Measurements from ENCODE around the gene PRCP.

PRCP gene

GRCh38 chr11:82892611-82893169, 7.5 kb downstream of the PRCP start:
- DNase-seq (ENCODE audit: low read depth) = no peak

GRCh38 chr11:82890936-82891335, 9.3 kb downstream of the PRCP start:
- no peak for TF ChIP-seq CTCF (IDR thresholded peaks at IDR 0.05; ENCODE audit: control insufficient read depth, insufficient read depth, low read depth, low read length, missing control alignments)
- no peak for DNase-seq (ENCODE audit: low read depth)
- H3K4me3 ChIP-seq (ENCODE audit: control insufficient read depth, low read depth, low read length) = no peak overlapping the region

More at GRCh38 chr11:82892611-82893169, 7.5 kb downstream of the PRCP start:
- no peak for TF ChIP-seq CTCF (IDR thresholded peaks at IDR 0.05; ENCODE audit: control insufficient read depth, insufficient read depth, low read depth, low read length, missing control alignments)
- H3K4me3 ChIP-seq (ENCODE audit: control insufficient read depth, low read depth, low read length) = no peak overlapping the region

GRCh38 chr11:82890002-82890341, 10.3 kb downstream of the PRCP start:
- no peak for TF ChIP-seq CTCF (IDR thresholded peaks at IDR 0.05; ENCODE audit: control insufficient read depth, insufficient read depth, low read depth, low read length, missing control alignments)
- no peak for DNase-seq (ENCODE audit: low read depth)
- H3K4me3 ChIP-seq (ENCODE audit: control insufficient read depth, low read depth, low read length) = no peak overlapping the region

- no peak overlapping the region for H3K4me3 ChIP-seq (ENCODE audit: control insufficient read depth, low read depth, low read length)
- DNase-seq (ENCODE audit: low read depth) = no peak
- TF ChIP-seq CTCF (IDR thresholded peaks at IDR 0.05; ENCODE audit: control insufficient read depth, insufficient read depth, low read depth, low read length, missing control alignments) = no peak
These were observed 10.9 kb downstream of the PRCP start for GRCh38 chr11:82889133-82890001.

GRCh38 chr11:82883853-82884252, 16.4 kb downstream of the PRCP start:
- H3K4me3 ChIP-seq (ENCODE audit: control insufficient read depth, low read depth, low read length) = no peak overlapping the region
- DNase-seq (ENCODE audit: low read depth) = no peak
- TF ChIP-seq CTCF (IDR thresholded peaks at IDR 0.05; ENCODE audit: control insufficient read depth, insufficient read depth, low read depth, low read length, missing control alignments) = no peak

GRCh38 chr11:82874646-82875523, 25.3 kb downstream of the PRCP start:
- no peak for TF ChIP-seq CTCF (IDR thresholded peaks at IDR 0.05; ENCODE audit: control insufficient read depth, insufficient read depth, low read depth, low read length, missing control alignments)
- H3K4me3 ChIP-seq (ENCODE audit: control insufficient read depth, low read depth, low read length) = no peak overlapping the region
- DNase-seq (ENCODE audit: low read depth) = no peak

All from AG09309 (cell line).